Suprapubic skin (tissue), 4 donors: Measurements from ENCODE around the gene MED7. TPM values are rescaled to one million over a fixed set of nuclear protein-coding genes. Genes with fewer than 3 reads are reported as not detected.

Experiments
- DNase-seq, 2 donors: peaks; one replicate each; pipeline ENCODE4 v3.0.0-alpha.2; 2019; ENCODE audit warnings: low spot score in 2 of 2
- H3K27ac ChIP-seq: fragments of 200-600 bp; sonication (generic); one replicate; pipeline ENCODE4 v1.5.1; 2019
- H3K27me3 ChIP-seq: fragments of 200-600 bp; sonication (generic); one replicate; pipeline ENCODE4 v1.5.1; 2019
- H3K36me3 ChIP-seq: fragments of 200-600 bp; sonication (generic); one replicate; pipeline ENCODE4 v1.5.1; 2019
- H3K4me1 ChIP-seq: fragments of 200-600 bp; sonication (generic); one replicate; pipeline ENCODE4 v1.5.1; 2019
- H3K4me3 ChIP-seq: fragments of 200-600 bp; sonication (generic); one replicate; pipeline ENCODE4 v1.5.1; 2019; ENCODE audit warnings: mild to moderate bottlenecking
- H3K9me3 ChIP-seq: fragments of 200-600 bp; sonication (generic); one replicate; pipeline ENCODE4 v1.5.1; 2019
- CTCF ChIP-seq, 2 donors: fragments of 200-600 bp in 1 of 2; fragments of 450-650 bp in 1 of 2; sonication (generic) in 1 of 2; IDR thresholded peaks; one replicate each; pipeline ENCODE4 v1.5.1; 2016 to 2019; ENCODE audit warnings: antibody characterized with exemption in 2 of 2, mild to moderate bottlenecking in 1 of 2, moderate library complexity in 1 of 2
- EP300 ChIP-seq: sonication (generic); formaldehyde crosslinking; IDR thresholded peaks from one replicate; pipeline ENCODE4 v1.6.1; 2017; ENCODE audit warnings: antibody characterized with exemption
- POLR2A ChIP-seq, 2 donors: fragments of 450-650 bp; IDR thresholded peaks; one replicate each; pipeline ENCODE4 v1.6.1; 2017; ENCODE audit warnings: antibody characterized with exemption in 2 of 2, mild to moderate bottlenecking in 2 of 2, moderate library complexity in 2 of 2
- POLR2AphosphoS5 ChIP-seq, 3 donors: sonication (generic); formaldehyde crosslinking; IDR thresholded peaks; one replicate each; pipeline ENCODE4 v1.6.1; 2017; ENCODE audit warnings: antibody characterized with exemption in 3 of 3
- WGBS: methylation state at CpG from one replicate; pipeline ENCODE4 v1.1.5; 2018; 5-methylcytosine and 5-hydroxymethylcytosine counted together
- total RNA-seq, 4 donors: library from RNA; depleted of rRNA; stranded (reverse); fragments of >200 nt; gene quantifications; one replicate each; pipeline ENCODE4 v1.1.0, GENCODE V29; 2016

The MED7 gene
- total RNA-seq, 4 donors from 2014 or later = 5.5 to 13.6 (median 8.9) TPM

GRCh38 chr5:157120102-157120501 is 22.6 kb downstream of the MED7 start:
- H3K27ac ChIP-seq = no peak overlapping the region
- no peak for DNase-seq
- peaks cover 3% of the 10 kb centered on the region for H3K9me3 ChIP-seq
- 80% methylated on average over 1 of the region's 1 CpG for WGBS
- no peak overlapping the region for H3K4me3 ChIP-seq
- TF ChIP-seq CTCF (IDR thresholded peaks at IDR 0.05) (no peak), EP300 (no peak), POLR2A (IDR thresholded peaks at IDR 0.05) (no peak), POLR2AphosphoS5 (IDR thresholded peaks at IDR 0.05) (no peak)
- H3K36me3 ChIP-seq = no peaks in the 10 kb centered on the region
- no peaks in the 10 kb centered on the region for H3K27me3 ChIP-seq
- no peaks in the 10 kb centered on the region for H3K4me1 ChIP-seq

- Histone ChIP-seq H3K36me3 (no peaks in the 10 kb centered on the region), H3K4me3 (no peak overlapping the region), H3K27ac (no peak overlapping the region), H3K27me3 (no peaks in the 10 kb centered on the region), H3K9me3 (peaks cover 3% of the 10 kb centered on the region), H3K4me1 (no peaks in the 10 kb centered on the region)
- no peak for DNase-seq
- TF ChIP-seq POLR2AphosphoS5 (IDR thresholded peaks at IDR 0.05) (no peak), POLR2A (IDR thresholded peaks at IDR 0.05) (no peak), EP300 (no peak), CTCF (IDR thresholded peaks at IDR 0.05) (no peak)
- WGBS = 62% methylated on average over 6 of the region's 6 CpGs
These were observed 26.1 kb downstream of the MED7 start for GRCh38 chr5:157116483-157116954.

- Histone ChIP-seq H3K27me3 (no peaks in the 10 kb centered on the region), H3K36me3 (no peaks in the 10 kb centered on the region), H3K4me3 (no peak overlapping the region), H3K27ac (no peak overlapping the region), H3K9me3 (no peaks in the 10 kb centered on the region), H3K4me1 (no peaks in the 10 kb centered on the region)
- TF ChIP-seq EP300 (no peak), POLR2AphosphoS5 (IDR thresholded peaks at IDR 0.05) (no peak), CTCF (IDR thresholded peaks at IDR 0.05) (no peak), POLR2A (IDR thresholded peaks at IDR 0.05) (no peak)
- no peak for DNase-seq
- 74% methylated on average over 1 of the region's 1 CpG for WGBS
These were observed 27.2 kb downstream of the MED7 start for GRCh38 chr5:157115502-157115901.

GRCh38 chr5:157115012-157115411 is 27.7 kb downstream of the MED7 start:
- Histone ChIP-seq H3K27ac (no peak overlapping the region), H3K4me3 (no peak overlapping the region), H3K9me3 (no peaks in the 10 kb centered on the region), H3K4me1 (no peaks in the 10 kb centered on the region), H3K36me3 (no peaks in the 10 kb centered on the region), H3K27me3 (no peaks in the 10 kb centered on the region)
- DNase-seq = no peak
- TF ChIP-seq POLR2AphosphoS5 (IDR thresholded peaks at IDR 0.05) (no peak), CTCF (IDR thresholded peaks at IDR 0.05) (no peak), POLR2A (IDR thresholded peaks at IDR 0.05) (no peak), EP300 (no peak)

GRCh38 chr5:157113002-157113401 is 29.7 kb downstream of the MED7 start:
- TF ChIP-seq EP300 = no peak
- TF ChIP-seq POLR2A (IDR thresholded peaks at IDR 0.05) = no peak
- TF ChIP-seq CTCF (IDR thresholded peaks at IDR 0.05) = no peak
- TF ChIP-seq POLR2AphosphoS5 (IDR thresholded peaks at IDR 0.05) = no peak
- Histone ChIP-seq H3K9me3 (no peaks in the 10 kb centered on the region), H3K27me3 (no peaks in the 10 kb centered on the region), H3K36me3 (no peaks in the 10 kb centered on the region), H3K27ac (no peak overlapping the region), H3K4me3 (no peak overlapping the region), H3K4me1 (no peaks in the 10 kb centered on the region)
- 54% methylated on average over 5 of the region's 5 CpGs for WGBS
- DNase-seq = no peak
